ENCODE results near the gene SH3RF3.

DNA sequence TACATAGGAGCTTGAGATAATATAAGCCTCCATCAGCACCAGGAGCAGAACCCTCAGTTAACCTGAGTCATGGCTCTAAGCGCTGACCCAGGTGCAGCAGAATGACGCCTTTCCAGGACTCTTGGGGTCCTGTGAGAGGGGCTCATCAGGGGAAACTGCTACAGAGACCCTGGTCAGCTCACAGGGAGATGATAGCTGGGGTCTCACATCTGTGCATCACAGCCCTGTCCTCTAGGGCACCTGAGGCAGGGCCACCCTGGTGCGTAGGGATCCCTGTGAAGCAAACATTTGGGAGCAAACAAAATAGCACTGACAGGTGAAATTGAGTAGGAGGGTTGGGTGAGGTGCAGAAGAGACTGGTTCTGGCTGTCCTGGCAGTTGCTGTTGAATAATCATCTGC, 219.2 kb downstream of the SH3RF3 start:
- TF ChIP-seq REST (IDR thresholded peaks at IDR 0.05; ENCODE audit: low read depth) = no peak
- no peak for TF ChIP-seq POLR2AphosphoS5 (IDR thresholded peaks at IDR 0.05; ENCODE audit: low read depth, low read length)

Measured in HCT116 (cell line).